GM03348 (cell line): ENCODE measurements around the gene CLN3.
"Not testable (repeated sequence)": the region's sequence is repeated elsewhere in the genome, so short reads cannot be mapped to it uniquely, and the experiment has no call there.

Experiments
- DNase-seq: peaks from one replicate; pipeline ENCODE4 v3.0.0; 2012; ENCODE audit warnings: low spot score

Gene CLN3

DNA sequence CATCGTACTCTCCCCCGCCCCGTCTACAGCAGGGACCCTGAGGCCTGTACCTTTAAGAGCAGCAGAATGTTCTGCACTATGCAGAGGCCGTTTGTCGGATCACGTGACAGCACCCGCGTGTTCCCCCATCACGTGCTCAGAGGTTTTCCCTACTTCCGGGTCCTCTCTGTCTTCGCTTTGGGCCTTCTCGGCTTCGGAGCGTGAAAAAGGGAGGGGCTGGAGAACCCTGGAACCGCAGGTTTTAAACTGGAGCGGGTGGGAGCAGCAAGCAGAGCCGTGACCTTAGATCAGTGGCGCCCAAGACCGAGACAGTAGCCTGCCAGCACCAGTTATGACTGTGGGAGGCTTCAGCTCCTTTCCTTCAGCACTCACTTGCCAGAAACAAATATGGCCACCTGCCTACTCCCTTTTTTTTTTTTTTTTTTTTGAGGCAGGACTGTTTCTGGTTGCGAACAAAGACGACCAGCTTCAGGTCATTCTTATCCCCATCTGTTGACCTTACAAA is at the start of gene CLN3:
Gene CLN3 (minus strand): TSS at position 105 of the 505 bp plus-strand sequence. CDS start 315 bp downstream, outside the sequence.
- DNase-seq, result peak; percentile 96

DNA sequence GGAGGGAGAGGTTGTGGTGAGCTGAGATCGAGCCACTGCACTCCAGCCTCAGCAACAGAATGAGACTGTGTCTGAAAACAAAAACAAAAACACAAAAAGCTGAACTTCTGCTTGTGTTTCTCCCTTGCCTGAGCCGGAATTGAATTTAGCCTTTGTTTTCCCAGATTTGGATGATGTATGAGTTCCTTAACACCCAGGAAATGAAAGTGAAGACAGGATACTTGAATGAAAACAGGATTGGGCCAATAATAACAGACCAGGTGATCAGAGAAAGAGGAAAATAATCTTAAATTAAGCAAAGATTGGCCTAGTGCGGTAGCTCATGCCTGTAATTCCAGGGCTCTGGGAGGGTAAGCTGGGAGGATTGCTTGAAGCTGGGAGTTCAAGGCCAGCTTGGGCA is 48.5 kb upstream of the CLN3 start:
- DNase-seq, result no peak

DNA sequence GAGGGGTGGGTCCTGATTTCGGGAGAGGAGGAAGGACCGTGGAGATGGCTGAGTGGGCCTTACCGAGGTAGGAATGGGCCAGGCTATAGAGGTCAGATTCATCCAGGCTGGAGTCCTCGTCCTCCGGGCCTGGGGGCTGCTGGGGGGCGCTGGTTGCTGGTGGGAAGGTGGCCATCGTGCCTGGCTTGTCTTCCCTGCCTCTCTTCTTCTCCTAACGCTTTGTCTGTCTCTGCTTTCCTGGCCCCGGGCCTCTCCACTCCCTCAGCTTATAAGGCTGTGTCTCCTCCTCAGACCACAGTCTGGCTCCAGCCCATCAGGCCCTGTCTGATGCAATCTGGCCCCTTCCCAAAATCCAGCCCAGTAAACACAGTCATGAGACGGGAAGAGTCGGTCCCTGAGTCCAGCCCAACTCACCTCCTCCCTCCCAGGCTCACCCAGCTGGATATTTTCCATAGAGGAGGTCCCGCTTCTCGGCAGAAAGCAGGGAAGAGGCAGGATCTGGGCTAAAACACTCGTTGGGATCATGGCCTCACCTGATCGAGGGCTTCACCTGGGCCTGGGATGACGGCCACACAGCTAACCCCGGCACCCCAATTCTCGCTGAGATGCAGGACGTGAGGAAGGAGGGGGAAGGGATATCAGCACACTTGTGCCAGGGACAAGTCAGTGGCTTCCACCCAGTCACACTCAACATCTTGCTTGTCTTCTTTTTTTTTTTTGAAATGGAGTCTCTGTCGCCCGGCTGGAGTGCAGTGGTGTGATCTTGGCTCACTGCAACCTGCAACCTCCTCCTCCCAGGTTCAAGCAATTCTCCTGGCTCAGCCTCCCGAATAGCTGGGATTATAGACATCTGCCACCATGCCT is 47.1 kb upstream of the CLN3 start, which contains the start of gene NUPR1:
Gene NUPR1 (minus strand): TSS at position 242 of the 864 bp plus-strand sequence. CDS start 67 bp downstream, at position 175.
- DNase-seq, result peak; percentile 98

DNA sequence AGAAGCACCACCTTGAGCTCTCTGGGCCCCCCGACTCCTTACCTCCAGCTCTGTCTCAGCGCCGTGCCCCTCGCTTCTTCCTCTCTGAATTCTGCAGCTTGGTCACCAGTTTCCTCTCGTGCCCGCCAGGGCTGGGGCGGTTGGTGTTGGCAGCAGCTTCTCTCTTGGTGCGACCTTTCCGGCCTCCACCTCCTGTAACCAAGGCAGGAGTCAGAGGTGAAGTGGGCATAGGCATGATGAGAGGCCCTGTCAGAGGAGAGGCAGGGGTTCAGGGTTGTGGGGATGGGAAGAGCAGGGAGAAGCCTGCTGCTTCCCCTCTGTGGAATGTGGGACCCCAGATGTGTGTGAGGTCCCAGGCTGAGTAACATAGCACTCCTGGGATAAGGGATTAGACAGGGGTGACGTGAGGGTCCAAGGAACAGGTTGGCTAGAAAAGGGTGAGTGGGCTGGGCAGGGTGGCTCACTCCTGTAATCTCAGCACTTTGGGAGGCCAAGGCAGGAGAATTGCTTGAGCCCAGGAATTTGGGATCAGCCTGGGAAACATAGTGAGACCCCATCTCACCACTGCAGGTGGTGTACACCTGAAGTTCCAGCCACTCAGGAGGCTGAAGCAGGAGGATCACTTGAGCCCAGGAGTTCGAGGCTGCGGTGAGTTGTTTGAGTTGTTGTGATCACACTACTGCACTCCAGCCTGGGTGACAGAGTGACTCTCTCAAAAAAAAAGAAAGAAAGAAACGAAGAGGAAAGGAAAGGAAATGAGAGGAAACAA is 46.3 kb upstream of the CLN3 start:
- DNase-seq, result no peak

DNA sequence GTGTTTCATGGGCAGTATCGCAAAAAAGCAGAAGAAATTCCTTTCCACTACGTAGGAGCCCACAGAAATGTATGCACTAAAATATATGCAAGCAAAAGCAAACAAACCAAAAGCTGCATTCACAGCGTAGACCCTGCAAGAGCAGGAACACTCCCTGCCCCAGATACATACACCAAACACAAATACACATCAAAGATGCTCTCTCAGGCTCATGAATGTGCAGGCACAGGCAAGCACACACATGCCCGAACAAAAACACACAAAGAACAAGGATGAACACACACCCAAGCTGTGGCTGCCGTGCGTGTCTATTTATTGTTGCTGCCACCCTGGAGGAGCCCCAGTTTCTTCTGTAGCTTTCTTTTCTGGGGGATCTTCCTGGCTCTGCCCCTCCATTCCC is 45.2 kb upstream of the CLN3 start:
- no peak for DNase-seq

DNA sequence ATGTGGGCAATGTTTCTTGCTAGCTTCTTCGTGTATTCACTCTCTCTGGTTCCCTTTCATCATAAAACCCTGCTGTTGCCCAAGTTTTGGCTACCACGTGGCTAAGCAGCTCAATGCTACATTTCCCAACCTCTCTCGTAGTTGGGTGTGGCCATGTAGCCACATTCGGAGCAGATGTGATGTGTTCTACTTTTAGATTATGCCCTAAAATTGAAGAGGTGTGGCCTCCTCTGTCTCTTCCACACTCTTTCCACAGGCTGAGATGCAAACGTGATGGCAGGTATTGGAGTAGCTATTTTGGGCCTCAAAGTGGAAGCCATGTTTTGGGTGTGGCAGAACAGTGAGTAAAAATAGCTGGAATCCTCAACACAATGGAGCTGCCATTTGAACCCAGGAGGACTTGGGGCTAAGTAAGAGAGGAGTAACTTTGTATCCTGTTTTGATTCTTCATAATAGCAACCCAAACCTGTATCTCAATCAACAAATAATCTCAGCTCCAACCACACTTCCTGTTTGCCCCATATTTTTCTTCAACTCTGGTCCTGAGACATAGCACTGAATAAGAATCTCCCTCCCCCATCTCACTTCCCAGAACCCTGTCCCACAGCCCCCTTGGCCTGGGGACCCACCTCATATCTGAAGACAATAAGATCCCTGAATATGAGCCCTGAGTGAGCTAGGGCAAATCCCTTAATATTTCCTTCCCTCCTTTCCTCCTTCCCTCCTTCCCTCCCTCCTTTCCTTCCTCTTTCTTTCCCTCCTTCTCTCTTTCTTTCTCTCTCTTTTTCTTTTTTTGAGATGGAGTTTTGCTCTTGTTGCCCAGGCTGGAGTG is 42.9 kb upstream of the CLN3 start:
- DNase-seq, result peak; percentile 74

DNA sequence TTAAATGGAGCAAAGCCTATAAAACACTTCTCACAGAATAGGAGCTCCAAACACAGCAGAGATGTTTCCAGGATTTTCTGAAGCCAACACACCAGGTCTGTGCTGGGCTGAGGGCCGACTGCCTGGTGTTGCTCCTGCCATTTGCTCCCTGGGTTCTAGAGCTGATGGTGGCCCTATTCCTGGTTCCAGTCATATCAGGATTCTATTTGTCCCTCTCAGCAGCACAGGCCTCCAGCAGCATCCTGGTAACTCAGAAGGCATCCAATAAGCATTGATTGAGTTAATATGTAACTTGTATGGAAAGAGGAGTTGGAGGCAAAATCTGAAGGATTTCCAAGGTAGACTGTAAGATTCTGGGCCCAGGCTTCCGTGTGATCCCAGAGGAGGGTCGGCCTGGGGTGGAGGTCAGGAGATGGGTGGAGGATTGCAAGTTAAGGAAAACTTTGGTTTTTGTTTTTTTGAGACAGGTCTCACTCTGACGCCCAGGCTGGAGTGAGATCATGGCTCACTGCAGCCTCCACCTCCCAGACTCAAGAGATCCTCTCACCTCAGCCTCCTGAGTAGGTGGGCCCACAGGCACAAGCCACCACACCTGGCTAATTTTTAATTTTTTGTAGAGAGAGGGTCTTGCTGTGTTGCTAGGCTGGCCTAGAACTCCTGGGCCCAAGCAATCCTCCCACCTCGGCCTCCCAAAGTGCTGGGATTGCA is 41.2 kb upstream of the CLN3 start:
- DNase-seq, result no peak

DNA sequence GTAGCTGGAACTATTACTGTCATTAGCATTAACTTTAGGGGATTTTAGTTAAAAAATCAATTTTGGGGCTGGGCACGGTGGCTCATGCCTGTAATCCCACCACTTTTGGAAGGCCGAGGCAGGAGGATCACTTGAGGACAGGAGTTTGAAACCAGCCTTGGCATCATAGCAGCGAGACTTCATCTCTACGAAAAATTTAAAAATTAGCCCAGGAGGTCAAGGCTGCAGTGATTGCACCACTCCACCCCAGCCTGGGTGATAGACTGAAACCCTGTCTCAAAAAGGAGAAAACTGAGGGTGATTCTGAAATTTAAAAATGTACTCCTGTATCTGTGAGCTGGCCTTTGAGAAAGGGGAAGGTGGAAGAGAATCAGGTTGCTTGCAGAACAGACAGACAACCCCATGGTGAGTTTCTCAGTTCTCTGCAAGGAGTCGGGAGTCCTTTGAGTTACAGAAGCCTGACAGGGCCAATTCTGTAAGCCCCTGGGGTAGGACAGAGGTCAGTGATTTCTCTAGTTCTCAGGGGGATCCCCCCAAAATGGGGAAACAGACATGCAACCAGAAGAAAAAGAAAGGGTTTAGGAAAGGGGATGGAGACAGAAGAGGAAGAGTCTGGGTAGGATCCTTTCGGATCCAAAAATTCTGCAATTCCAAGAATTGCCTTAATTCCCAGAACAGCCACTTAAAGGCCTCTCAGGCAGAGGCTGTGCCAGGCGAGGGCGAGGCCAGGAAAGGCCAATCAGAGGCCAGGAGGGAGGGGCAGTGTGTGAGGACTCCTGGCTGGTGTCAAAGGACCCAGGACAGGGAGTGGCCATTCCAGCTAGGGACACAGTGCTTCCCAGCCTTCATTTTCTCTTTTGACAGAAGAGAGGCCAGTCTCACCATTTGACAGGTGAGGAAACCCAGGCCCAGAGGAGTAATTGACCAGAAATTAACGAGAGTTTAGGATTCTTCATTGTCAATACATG is 40.2 kb upstream of the CLN3 start:
- DNase-seq, result peak; percentile 70

DNA sequence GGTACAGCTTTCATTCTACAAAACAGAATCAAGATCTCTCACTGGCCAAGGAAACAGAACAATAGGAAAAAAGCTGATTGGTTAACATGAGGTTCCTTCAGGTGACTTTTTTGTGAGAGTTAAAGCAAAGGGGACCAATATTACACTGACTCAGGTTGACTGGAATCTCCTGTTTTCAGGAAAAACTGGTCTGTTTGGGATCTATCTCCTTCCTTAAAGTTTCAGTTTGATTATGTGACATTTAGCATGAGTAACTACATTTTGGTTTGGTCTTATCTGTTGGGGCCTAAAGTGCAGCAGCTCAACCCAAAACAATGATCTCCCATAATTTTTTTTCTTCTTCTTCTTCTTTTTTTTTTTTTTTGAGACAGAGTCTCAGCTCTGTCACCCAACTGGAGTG is 37.2 kb upstream of the CLN3 start:
- no peak for DNase-seq

DNA sequence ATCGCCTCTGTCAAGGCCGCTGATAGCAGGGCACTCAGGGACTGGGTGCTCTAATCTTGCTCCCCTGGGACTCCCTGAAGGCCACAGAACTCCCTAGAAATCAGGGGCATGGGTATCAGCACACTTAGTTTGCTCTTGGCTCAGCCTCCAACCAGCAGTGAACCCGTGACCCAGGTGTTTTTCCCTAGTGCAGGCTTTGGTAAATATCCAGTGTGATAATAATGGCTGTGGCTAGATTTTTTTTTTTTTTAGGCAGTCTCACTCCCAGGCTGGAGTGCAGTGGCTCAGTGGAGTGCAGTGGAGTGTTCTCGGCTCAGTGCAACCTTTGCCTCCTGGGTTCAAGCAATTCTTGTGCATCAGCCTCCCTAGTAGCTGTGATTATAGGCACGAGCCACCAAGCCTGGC is 36.6 kb upstream of the CLN3 start:
- DNase-seq, result no peak

DNA sequence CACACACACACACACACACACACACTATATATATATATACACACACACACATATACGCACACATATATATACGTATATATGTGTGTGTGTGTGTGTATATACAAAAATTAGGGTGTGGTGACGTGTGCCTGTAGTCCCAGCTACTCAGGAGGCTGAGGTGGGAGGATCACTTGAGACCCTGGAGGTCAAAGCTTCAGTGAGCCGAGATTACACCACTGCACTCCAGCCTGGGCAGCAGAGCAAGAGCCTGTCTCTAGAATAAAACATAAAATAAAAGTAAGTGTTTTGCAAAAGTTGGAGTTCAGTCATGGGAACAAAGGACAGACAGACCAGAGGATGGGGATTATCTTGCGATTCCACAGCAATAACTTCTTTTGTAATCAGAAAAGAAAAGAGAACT is 36.1 kb upstream of the CLN3 start:
- no peak for DNase-seq

DNA sequence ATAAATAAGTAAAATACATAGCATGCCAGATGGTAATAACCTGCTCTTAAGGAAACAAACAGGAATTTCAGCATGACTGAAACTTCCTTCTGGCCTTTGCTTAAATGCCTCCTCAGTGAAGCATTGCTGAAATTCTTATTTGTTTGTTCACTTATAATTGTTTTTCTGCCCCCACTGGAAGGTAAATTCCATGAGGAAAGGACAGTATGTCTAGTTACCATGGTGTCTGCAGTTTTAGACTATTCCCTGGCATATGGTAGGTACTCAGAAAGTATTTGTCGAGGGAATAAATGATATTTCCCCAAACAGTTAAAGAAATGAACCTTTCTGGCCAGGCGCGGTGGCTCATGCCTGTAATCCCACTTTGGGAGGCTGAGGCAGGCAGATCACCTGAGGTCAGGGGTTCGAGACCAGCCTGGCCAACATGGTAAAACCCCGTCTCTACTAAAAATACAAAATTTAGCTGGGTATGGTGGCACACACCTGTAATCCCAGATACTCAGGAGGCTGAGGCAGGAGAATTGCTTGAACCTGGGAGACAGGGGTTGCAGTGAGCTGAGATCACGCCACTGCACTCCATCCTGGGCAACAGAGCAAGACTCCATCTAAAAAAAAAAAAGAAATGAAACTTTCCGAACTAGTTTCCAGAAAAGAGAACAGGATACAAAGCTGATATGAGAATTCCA is 35.4 kb upstream of the CLN3 start:
- not testable (repeated sequence) for DNase-seq

DNA sequence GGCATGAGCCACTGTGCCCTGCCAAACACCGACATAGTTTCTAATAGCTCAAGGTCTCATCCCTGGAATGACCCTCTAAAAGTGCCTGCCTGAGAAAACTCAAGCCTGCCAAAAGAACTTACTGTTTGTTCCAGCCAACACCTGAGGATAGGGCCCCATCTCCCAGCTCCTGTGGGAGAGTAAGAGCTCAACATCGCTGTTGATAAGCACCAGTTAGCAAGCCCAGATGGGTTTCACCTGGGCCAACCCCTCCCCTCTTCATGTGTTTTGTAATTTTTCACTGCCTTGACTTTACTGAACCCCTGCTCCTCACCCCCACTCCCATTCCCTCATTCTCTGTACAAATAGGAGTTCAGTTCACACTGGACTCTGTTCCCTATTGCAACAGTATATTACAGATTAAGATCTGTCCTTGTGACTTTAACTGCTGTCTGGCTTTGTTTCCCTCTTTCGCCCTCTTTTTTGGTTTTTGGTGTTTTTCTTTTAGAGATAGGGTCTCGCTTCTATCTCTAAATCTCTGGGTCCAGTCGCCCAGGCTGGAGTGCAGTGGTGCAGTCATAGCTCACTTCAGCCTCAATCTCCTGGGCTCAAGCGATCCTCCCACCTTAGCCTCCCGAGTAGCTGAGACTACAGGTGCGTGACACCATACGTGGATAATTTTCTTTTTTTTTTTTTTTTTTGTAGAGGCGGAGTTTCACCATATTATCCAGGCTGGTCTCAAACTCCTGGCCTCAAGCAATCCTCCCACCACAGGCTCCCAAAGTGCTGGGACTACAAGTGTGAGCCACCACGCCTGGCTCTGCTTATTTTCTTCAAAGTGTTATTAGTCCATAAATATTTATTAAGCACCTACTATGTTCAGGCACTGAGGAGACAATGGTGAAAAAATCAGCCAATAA is 34.6 kb upstream of the CLN3 start:
- DNase-seq, result no peak

DNA sequence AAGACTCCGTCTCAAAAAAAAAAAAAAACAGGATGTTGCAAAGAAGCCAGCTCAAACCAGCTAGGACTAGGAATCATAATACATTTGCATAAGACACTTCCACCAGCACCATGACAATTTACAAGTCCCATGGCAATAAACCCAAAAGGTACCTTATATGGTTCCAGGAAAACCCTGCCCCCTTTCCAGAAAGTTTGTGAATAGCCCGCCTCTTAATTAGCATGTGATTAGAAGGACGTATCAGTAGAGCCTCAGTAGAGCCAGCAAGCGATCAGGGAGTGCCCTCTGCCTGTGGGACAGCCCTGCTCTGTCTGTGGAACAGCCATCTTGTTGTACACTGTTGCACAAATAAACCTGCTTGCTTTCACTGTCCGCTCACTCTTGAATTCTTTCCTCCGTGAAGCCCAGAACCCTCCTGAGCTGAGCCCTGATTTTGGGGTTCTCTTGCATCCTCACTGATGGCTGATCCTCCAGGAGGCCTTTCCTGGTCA is 32.9 kb upstream of the CLN3 start:
- no peak for DNase-seq

DNA sequence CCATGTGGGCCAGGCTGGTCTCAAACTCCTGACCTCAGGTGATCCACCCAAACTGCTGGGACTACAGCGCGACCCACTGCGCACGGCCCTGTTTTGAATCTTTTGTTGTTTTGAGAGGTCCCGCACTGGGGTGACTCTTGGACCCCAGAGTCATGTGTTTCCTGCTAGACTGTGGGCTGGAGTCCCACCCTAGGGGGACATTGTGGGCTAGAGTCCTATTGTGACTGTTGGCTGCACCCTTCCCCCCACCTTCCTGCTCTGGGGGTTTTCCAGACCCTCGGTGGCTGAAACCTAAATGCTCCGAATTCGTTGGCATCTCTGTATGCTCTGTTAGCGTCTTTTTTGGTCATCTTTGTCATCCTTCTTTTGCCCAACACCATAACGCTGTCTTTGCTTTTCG is 30.9 kb upstream of the CLN3 start:
- no peak for DNase-seq

DNA sequence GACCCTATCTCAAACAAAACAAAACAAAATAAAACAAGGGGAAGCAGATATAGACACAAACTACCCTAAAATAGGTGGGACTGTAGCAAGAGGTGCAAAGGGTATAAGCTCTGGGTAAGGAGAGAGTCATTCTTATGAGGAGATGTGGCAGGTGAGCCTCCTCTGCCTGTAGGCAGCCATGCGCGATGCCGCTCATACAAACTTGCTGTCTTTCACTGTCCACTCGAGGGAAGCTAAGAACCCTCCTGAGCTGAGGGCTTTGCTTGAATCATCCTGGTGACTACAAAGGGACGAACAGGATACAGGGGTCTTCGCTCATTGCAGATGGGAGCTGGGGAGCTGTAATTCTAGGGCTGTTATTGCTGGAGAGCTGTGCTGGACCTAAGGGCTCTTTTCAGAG is 29.6 kb upstream of the CLN3 start:
- DNase-seq, result no peak

DNA sequence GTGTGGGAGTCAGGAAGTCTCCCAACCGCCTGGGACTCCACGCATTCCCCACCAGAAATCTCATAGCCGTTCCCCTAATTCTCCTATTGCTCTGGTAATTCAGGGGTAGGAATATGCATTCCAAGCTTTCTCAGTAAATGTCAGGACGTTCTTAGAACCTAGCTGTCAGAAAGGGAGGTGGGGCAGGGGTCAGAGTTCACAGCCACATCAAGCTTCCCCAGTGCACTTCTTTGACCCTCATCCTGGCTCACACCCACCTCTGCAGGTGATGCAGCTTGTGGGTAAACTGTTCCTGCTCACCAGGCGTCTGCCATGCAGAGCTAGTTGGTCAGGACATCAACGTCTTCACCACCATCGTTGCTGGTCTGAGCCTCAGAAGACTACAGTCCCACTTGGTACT is 28.8 kb upstream of the CLN3 start:
- DNase-seq, result no peak

DNA sequence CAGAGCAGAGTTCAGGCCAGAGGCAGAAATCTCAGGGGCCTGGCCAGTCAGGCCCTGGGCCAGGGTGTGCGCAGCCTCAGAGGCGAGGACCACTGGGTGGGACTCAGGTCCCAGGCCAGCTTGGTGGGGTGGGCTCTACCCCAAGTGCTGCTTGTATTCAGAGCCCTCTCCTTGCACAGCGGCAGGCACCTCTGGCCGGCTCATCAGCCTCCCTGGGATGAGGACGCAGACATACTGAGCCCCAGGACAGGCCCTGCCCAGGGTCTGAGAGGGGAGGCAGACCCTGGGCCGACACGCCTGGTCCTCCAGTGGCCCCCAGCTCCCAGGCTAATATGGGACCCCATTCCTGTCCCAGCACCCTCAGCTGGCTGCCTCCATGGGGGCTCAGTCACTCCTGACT is 22.4 kb upstream of the CLN3 start:
- DNase-seq, result no peak
